ACHN (cell line): Measurements from ENCODE around the gene ROBO3.
A peak's percentile ranks its signal among the peaks of the same experiment; 100 is the strongest.

Source experiments
- DNase-seq: peaks from one replicate; pipeline ENCODE4 v3.0.0-alpha.2; 2015
- in situ Hi-C: cut with HindIII; loops from 2 replicates; pipeline ENCODE4 v1.10.0; 2017; ENCODE audit warnings: low sequenced_read_pairs, low pct_ligation_motif_present, low pct_unique_long_range_greater_than_20kb

ROBO3 gene

DNA sequence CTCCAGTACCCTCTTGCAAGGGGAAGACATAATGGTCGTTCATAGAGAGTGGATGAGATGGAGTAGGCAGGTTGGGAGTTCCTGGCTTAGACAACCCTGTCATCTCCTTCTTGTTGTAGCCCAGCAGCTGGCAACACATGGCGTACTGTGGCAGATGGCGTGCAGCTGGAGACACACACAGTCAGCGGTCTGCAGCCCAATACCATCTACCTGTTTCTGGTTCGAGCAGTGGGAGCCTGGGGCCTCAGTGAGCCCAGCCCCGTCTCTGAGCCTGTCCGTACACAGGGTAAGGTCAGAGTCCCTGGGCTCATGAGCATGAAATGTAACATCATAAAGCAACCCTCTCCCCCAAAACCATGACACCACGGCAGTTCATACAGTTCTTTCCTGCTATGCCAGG, 8.7 kb downstream of the ROBO3 start:
- DNase-seq = no peak
- in situ Hi-C loops = no loop called here

DNA sequence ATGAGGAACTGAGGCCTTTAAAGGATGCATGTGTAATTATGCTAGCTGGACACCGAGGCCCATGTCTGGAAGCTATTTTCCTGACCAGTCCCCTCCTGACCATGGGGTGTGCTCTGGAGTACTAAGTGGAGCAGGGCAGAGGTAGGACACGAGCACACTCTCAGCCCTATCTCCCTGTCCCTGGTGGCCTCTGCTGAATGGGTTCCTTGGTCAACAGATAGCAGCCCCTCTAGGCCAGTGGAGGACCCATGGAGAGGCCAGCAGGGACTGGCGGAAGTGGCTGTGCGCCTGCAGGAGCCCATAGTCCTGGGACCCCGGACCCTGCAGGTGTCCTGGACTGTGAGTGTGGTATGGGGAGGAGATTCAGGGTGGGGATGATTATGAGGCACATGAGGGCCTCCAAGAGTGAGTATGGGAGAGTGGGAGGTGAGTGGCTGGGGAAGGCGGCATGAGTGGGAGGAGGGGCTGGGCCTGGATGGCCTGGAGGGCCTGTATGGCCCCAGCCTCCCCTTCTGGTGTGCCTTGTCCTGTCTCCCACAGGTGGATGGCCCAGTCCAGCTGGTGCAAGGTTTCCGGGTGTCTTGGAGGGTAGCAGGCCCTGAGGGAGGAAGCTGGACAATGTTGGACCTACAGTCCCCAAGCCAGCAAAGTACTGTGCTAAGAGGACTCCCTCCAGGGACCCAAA, 9.5 kb downstream of the ROBO3 start:
- in situ Hi-C loops = no loop called here
- no peak for DNase-seq

DNA sequence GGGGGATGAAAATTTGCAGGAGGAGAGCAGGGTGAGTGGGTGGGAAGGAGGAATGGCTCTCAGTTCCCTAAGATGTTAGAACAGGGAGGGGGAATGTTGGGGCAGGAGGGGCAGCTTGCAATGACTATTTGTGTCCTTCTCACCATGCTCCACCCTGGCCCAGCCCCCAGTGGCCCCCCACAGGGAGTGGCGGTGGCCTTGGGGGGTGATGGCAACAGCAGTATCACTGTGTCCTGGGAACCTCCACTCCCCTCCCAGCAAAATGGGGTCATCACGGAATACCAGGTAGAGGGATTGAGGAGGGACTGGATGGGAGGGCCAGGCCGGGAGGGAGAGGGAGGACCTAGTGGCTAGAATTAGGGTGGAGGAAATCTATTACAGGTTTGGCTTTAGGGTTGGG, 10.2 kb downstream of the ROBO3 start:
- no peak for DNase-seq
- in situ Hi-C loops = no loop called here

DNA sequence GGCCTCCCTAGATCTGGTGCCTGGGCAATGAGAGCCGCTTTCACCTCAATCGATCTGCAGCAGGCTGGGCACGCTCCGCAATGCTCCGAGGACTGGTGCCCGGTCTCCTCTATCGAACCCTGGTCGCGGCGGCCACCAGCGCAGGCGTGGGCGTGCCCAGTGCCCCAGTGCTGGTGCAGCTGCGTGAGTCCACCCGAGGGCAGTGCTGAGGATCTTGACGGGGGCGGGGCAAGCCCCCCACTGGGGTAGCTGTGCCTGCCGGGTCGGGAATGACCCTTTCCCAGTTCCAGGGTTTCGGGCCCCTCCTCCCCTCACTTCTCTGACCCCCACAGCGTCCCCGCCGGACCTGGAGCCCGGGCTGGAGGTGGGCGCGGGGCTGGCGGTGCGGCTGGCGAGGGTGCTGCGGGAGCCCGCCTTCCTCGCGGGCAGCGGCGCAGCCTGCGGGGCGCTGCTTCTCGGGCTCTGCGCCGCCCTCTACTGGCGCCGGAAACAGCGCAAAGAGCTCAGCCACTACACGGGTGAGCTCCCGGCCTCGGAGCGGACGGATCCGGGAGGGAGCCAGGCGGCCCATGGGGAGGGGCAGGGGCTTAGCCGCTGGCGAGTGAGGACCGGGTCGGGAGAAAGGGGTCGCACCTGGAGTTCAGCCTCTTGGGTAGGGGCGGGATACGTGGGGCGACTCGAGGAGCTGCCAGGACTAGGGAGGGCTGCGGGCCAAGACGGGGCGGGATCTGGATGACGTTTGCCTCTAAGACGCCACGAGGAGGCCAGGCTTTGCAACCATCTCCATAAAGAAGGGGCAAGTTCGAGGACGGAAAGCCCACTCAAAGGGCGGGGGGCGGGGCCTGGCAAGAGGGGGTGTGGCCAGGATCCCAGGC, 10.9 kb downstream of the ROBO3 start:
- DNase-seq = peak; percentile 88
- in situ Hi-C loops = no loop called here

DNA sequence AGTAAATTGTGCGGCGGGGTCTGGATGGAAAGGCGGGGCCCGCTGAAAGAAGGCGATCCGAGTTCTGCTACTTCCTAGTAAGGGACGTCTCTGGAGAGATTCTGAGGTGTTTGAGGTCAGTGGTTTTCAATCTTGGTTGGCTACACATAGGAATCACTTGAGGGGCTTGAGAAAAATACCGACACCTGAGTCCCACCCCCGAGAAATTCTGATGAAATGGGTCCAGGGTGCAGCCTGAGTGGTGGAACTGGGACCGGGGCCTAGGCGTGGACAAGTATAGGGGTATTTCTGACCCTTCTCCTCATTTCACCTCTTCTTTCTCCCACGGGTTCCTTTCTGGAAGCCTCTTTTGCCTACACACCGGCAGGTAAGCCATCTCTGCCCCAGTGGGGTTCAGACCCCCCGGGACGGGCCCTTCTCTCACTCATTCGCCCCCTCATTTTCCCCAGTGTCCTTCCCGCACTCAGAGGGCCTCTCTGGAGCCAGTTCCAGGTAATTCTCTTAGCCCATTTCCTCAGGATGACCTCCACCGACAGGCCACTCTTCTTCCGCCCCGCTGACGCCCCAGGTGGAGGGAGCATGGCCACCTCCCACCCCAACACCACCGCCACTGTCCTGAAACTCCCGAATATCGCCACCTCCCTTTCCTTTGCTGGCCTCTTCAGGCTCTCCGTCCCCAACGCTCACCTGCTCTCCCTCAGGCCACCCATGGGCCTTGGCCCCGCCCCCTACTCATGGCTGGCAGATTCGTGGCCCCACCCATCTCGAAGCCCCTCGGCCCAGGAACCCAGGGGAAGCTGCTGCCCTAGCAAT, 11.8 kb downstream of the ROBO3 start:
- in situ Hi-C loops = no loop called here

DNA sequence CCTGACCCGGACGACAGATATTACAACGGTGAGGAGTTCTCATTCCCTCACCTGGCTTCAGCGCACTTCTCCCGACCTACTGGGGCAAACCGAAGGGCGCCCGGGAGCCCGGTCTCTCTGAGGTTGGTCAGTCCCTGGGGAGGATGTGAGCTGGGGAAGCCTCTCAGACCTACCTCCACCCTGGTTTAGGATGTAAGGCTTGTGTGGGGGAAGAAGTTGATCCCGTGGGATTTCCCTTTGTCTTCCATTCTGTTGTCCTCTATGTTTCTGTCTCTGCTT, 12.3 kb downstream of the ROBO3 start:
- in situ Hi-C loops = no loop called here
- DNase-seq = no peak

More for the DNA sequence above, 11.8 kb downstream of the ROBO3 start:
- no peak for DNase-seq

DNA sequence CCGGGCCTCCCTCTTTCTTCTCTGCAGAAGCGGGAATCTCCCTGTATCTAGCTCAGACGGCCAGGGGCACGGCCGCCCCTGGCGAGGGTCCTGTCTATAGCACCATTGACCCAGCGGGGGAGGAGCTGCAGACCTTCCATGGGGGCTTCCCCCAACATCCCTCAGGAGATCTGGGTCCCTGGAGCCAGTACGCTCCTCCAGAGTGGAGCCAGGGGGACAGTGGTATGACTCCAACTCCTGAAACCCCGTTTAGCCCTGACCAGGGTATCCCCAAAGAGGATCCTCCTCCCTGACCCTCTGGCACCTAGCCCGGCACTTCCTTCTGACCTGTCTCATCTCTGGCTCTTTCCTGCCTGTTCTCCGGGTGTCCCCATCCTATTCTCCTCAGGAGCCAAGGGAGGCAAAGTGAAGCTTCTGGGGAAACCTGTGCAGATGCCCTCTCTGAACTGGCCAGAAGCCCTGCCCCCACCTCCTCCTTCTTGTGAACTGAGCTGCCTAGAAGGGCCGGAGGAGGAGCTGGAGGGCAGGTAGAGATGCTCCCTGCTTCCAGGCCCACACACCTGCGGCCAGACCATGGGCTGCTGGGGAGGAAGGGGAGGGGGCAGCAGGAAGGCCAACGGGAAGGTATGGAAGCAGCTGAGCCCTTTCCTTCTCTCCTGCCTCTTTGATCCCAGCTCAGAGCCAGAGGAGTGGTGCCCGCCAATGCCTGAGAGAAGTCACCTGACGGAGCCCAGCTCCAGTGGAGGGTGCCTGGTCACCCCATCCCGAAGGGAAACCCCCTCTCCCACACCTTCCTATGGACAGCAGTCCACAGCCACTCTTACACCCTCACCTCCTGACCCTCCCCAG, 12.9 kb downstream of the ROBO3 start:
- DNase-seq = no peak
- in situ Hi-C loops = no loop called here

DNA sequence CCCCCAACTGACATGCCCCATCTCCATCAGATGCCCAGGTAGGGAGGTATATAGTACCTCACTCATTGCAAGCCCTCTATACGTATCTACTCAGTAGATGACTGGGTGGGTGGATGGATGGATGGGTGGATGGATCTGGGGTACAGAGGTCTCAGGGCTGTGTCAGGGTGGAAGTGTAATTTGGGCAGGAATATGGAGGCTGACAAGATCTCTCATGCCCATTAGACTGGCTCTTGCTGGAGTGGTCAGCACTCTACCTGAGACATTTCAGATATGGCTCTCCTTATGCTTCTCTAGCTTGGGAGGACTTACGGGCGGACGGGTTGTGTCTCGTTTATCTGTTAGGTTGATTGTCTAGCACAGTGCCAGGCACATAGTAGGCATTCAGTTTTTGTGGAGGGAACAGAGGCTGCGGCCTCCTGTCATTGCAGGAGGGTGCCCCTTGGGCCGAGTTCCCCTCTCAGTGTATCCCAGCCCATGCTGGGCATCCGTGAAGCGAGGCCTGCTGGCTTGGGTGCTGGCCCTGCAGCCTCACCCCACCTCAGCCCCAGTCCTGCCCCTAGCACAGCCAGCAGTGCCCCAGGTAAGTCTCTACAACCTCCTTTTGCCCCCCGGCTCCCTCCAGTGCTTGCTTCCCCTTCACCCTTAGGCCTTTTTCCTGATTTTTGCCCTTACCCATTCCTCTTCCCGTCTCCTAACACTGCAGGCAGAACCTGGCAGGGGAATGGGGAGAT, 13.7 kb downstream of the ROBO3 start:
- DNase-seq = no peak

DNA sequence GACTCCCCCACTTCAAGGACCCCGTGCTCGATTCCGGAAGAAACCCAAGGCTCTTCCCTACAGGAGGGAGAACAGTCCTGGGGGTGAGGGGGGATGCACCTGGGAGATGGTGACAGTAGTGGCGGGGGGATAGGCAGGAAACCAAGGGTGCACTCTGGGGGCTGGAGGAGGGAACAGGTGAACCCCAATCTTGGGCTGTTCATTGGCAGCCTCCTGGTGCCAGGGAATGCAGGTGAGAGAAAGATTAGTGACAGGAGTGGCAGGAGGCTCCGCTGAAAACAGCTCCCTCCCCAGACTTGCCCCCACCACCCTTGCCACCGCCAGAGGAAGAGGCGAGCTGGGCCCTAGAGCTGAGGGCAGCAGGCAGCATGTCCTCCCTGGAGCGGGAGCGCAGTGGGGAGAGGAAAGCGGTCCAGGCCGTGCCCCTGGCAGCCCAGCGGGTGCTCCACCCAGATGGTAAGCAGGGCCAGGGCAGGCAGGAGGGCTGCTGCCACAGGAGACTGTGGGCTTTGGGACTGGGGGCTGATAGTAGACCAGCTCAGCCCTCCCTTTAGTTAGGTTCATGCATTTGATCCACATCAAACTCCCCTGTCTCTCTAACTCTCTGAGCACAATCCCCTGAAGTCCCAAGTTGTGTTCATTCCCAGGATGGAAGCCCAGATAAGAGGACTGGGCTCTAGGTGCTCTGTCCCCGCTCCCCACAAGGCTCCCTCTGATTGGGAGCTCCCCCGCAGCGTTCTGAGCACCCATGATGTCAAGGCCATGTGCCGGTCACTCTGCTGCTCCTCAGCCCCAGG, 14.5 kb downstream of the ROBO3 start:
- no peak for DNase-seq
- in situ Hi-C loops = no loop called here

More for the DNA sequence above, 13.7 kb downstream of the ROBO3 start:
- in situ Hi-C loops = no loop called here

DNA sequence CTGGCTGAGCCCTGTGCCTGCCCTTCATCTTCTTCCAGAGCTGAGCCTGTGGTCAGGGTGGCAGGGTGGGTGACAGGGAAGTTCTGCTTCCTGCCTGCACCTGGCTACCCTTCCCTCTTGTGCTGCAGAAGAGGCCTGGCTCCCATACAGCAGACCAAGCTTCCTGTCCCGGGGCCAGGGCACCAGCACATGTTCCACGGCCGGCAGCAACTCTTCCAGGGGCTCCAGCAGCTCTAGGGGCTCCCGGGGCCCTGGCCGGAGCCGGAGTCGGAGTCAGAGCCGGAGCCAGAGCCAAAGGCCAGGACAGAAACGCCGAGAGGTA, 15.0 kb downstream of the ROBO3 start:
- no peak for DNase-seq
- in situ Hi-C loops = no loop called here

DNA sequence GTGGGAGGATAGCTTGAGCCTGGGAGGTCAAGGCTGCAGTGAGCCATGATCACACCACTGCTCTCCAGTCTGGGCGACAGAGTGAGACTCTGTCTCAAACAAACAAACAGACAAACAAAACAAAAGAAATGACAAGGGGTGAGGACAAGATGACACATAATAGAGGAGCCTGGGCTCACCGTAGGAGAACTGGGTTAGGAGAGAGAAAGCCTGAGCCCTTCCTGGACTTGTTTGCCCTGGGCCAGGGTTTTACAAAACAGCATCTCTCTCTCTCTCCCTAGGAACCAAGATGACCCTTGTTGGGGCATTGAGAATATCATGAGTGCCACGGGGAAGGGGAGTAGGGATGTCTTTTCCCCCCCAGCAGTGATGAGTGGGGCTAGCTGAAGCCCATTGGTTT, 15.7 kb downstream of the ROBO3 start:
- no peak for DNase-seq
- in situ Hi-C loops = no loop called here

DNA sequence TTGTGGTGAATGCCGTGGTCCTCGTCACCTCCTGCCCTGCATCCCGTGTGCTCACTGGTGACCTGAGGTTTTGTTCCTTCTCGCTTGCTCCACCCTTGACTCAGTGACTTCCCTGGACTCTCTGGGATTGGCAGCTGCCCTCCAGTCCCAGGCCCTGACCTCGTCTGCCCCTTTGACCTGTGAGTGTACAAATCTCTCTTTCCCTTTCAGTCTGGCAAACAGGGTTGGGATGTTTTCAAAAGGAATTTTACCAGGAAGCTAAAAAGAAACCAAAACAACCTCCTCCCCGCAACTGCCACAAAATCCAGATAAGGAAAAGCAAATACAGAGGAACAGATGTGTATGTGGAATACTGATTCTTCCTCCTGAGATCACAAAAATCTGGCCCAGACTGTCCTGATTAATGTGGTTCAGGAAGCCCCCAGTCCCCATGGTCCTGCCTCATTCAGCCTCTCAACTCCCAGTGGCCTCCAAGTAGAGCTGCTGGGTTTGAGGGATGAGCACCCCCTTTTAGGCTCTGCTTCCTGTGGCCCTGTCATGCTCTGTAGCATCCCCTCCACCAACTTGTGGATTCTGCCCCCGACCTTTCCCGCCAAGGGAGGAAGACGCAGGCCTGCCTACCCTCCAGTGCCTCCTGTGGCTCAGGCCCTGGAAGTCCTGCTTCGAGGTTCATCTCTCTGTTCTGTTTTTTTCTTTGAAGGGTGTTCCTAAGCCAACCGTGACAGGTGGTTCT, 17.3 kb downstream of the ROBO3 start:
- in situ Hi-C loops = no loop called here
- no peak for DNase-seq

DNA sequence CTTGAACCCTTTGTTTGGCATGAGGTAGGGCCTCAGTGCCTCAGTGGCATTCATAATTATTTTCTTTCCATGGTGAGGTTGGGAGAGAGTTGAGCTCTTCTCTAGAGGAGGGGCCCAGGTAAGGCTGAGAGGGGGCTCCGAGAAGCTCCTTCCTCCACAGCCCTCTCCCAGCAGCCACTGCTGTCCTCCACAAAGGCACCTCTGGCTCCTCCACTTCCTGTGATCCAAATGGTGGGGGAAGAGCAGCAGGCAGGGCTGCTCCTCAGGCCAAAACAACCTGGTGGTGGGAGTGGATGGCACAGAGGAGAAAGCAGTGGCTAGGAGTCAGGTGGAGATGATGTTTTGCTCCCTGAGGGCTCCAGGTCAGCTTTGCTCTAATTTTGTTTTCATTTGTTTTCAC, 19.1 kb downstream of the ROBO3 start:
- in situ Hi-C loops = no loop called here
- no peak for DNase-seq

DNA sequence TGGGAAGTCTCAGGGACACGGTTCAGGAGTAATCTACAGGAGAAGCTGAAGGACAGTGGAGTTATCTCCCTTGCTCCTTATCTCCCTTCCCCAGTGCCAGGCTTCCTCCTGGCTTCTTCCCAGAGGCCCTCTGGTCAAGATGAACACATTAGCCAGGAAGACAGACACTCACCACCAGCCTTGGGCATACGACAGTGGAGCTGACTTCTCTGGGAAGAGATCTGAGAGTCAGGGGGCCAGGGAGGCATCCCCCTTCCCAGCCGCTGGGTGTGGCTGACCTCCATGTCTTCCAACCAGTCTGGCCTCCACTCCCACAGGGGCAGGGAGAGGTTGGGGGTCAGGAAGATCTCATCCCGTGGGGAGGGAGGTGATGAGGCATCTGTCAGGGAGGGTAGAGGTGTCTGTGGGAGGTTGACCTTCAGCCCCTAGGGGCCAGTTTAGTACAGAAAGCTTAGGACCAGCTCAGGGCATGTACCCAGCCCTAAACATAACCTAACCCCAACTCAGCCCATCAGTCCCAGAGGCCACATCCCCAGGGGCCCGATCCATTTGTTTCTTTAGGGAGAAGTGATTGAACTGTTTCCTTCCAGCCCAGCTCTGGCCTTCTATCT, 19.7 kb downstream of the ROBO3 start:
- no peak for DNase-seq
- in situ Hi-C loops = no loop called here

DNA sequence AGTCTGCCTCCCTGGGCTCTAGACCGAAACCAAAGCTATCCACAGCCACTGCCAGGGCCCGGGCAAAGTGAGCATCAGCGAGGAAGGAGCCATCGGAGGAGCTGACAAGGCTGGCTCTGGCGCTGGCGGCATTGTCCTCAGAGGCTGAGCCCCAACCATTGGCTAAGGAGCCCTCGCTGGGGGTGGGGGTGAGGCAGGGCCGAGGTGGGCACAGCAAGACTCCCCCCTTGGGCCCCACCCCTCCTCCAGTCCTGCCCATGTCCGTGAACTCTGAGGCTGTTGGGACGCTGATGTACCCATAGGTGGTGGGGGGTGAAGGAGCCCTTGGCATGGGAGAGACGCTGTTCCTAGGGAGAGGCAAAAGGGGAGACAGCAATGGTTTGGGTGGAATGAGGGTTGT, 21.2 kb downstream of the ROBO3 start:
- in situ Hi-C loops = no loop called here
- DNase-seq = no peak

DNA sequence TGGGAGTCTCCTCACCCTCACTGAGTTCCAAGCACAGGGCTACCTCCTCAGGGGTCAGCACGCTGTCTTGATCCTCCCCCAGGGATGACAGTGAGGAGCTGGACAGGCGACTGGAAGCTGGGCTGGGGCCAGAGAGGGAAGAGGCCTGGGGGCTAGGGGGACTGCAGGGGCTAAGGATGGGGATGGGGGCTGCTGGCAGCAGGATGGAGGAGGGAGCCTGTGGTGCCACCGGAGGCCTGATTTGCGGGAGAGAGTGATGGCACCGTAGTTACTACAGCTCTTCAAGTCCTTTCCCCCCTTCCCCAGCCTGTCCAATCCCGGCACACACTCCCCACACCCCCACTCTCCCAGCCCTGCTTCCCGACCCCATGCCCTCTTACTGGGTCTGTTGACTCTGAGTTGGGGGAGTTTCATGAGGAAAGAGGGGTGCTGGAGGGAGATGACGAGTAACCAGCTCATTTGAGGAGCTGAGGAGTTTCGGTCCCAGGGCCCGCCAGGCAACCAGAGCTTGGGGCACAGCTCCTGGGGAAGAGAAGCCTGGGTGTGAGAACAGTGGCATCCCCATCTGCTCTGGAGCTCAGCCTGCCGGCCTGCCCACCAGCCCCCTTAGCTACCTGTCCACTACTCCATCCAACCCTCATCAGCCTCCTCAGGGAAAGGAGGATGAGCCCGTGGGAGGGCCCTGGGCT, 21.9 kb downstream of the ROBO3 start:
- DNase-seq = no peak
- in situ Hi-C loops = no loop called here
